ENCODE measurements around the gene ZNF177. TPM values are rescaled to one million over a fixed set of nuclear protein-coding genes. Genes with fewer than 3 reads are reported as not detected.

ZNF177 gene
- total RNA-seq = 0.72 and 1.2 TPM in 2 replicates

DNA sequence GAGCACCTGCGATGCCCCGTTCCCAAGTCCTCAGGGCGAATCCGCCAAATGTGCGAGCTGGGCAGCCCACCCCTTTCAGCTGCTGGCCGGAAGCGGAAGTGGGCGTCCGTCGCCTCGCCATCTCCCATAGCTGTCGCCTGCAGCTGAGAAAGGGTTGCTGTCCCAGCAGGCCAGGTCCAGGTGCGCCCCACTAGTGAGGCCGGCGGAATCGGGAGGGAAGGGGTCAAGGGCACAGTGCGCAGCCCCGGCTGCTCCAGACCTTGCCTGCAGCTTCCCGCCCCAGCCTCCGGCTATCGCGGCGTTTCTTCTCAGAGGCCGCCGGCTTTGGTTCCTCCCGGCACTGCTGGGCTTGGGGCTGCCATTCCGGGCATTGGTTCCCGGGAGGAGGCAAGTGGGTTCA lies at the start of gene ZNF177:
Gene ZNF177, plus strand, starts transcription at position 109 of the 400 bp plus-strand sequence. CDS start 15,299 bp downstream, outside the sequence.

DNA sequence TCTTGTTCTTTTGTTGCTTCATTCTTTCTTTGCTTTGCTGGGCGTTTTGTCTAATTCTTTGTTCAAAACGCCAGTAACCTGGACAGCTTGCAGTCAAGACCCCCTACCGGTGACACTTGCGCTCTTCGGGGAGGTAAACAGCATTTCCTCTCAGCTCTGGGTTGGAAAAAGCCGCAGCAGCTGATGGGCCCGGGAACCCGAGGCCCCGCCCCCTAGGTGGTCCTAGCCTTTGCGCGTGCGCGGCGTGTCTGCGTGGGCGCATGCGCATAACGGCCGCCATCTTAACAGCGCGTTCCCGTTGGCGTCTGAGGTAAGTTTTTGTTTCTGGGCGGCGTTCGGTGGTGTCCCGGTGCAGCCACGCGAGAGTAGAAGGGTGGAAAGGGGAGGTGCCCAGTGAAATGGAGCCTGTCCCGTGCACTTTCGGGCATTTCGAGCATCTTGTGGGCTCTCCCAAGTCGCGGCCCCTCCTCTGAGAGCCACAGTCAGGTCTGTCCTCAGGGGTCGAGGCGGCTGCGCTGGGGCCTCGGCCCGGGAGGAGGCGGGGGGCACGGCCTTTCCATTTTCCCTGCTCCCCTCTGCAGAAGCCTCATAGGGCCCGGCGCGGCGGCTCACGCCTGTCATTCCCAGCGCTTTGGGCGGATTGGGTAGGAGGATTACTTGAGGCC lies 38.8 kb upstream of the ZNF177 start, which contains the start of gene ZNF559:
Gene ZNF559, plus strand, starts transcription at position 261 of the 665 bp plus-strand sequence. CDS start 14,371 bp downstream, outside the sequence.

Other genes with a start within 250 kb of the ZNF177 start
- gene OR7G1, start 247.2 kb upstream of the ZNF177 start, total RNA-seq = not detected in 2 replicates
- not detected in 2 replicates for gene OR7G3, start 236.1 kb upstream of the ZNF177 start, total RNA-seq
- 12.8 and 17.0 TPM in 2 replicates for gene ZNF317, start 222.6 kb upstream of the ZNF177 start, total RNA-seq
- not detected in 2 replicates for gene OR7D2, start 184.0 kb upstream of the ZNF177 start, total RNA-seq
- not detected in 2 replicates for gene OR7D4, start 143.4 kb upstream of the ZNF177 start, total RNA-seq
- not detected in 2 replicates for gene OR7E24, start 112.1 kb upstream of the ZNF177 start, total RNA-seq
- gene ZNF699, start 53.2 kb upstream of the ZNF177 start, total RNA-seq = 3.1 and 10.3 TPM in 2 replicates
- gene ZNF559, start 38.8 kb upstream of the ZNF177 start, total RNA-seq = 11.1 and 14.1 TPM in 2 replicates
- gene ZNF266, start 72.6 kb downstream of the ZNF177 start, total RNA-seq = 8.3 and 8.7 TPM in 2 replicates
- under 0.01 and 0.47 TPM in 2 replicates for gene ZNF560, start 135.6 kb downstream of the ZNF177 start, total RNA-seq
- gene ZNF426, start 175.6 kb downstream of the ZNF177 start, total RNA-seq = 17.0 and 18.6 TPM in 2 replicates
- gene ZNF121, start 221.5 kb downstream of the ZNF177 start, total RNA-seq = 34.4 and 41.8 TPM in 2 replicates